Ramos (cell line): ENCODE data around the gene FAM124A.

Experiments
- in situ Hi-C: fragments of 300-500 bp; cut with MboI; formaldehyde crosslinking; loops from one replicate; pipeline ENCODE4 v1.14.3; 2022; ENCODE audit warnings: low sequenced_read_pairs; ENCODE audit not compliant: unreplicated experiment

The FAM124A gene

DNA sequence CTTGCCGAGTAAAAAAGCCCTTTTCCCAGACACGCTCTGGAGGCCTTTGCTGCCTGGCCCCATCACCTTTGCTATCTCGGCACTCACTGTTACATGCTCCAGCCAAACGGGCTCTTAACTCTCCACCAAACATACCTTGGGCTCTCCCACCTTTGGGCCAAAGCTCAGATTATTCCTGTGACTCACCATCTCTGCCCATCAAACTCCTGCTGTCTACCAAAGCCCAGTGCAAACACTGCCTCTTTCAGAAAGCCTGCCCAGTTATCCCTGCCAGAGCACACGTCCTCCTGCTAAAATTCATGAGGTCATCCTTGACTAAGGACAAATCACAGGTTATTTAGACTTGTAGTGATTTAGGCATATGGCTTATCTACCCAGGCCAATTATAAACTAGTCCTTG, 69.1 kb downstream of the FAM124A start:
- in situ Hi-C loops: no loop called here

DNA sequence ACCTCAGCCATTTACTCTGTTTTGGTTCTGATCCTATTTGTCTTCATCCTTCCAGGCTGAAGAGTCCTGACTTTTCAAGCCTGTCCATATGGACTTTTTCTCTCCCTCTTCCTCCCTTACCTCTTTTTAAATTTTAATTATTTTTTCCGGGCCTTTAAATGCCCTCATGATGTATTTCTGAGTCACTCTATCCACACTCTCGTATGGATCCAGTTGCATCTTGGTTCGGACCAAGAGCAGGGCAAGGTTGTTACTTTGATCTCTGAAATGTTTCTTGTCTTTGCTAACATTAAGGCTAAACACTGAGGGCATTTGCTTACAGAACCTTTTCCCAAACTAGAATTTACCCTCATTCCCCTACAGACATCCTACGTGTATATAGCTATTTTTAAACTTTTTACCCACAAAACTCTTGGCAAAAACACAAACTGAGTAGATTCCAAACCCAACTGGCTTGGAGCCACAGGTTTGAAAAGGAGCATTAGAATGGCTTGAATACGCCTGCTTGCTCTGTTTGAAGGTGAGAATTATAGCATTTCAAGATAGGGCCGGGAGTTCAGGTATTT, 69.9 kb downstream of the FAM124A start:
- in situ Hi-C loops: no loop called here

DNA sequence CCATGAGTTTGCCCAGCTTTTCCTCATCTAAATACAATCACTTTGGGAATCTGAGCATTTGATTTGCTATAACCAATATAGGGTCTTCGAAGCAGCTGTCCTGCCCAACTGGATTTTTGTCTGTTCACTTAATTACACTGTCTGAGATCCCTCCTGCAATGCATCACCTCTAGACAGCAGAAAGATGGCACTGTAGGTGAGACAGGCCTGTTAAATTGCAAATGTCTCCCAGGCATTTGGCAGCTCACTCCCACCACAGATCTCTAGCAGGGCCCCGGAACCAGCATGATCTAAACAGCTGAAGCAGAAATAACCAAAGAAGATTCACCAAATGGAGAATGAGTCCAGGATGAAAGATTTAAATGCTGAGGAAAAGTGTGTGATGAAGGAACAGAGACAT, 75.4 kb downstream of the FAM124A start:
- in situ Hi-C loops: no loop called here

DNA sequence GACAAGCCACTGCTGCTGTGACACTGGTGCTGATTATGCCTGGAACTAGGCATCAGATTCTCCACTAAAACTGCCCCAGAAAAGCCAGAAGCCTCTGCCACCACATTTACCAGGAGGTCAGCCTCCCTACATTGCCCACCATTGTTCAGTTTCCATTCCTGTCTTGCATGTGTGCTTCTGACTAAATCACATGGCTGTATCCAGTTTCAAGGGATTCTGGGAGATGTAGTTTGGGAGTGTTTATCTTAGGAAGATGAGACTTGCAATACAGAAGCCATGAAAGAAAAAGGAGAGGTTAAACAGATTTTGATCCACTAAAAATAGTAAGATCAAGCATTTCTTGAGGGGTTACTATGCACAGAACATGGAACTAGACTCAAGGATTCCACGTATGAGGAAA, 76.6 kb downstream of the FAM124A start:
- in situ Hi-C loops: no loop called here

DNA sequence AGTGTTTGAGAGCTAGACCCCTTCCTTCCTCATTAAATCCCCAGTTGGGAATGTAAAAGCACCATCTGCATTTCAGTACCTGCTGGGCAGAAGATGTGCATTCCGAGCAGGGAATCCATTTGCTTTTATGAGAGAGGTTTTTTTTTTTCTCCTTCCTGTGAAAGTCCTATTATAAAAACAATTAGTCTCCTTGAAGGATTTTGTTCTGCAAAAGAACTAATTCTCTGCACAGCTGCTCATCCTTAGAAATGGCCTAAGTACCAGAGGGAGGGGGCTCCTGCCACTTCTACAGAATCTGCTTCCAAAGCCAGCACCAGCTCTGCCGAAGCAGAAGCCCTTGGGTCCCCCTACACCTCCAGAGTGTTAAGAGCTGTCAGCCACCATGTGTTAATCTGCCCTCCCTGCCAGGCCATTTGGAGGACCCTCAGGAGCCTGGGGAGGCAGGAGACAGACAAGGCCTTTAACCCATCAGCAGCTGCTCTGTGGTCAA, 80.9 kb downstream of the FAM124A start:
- in situ Hi-C loops: no loop called here

DNA sequence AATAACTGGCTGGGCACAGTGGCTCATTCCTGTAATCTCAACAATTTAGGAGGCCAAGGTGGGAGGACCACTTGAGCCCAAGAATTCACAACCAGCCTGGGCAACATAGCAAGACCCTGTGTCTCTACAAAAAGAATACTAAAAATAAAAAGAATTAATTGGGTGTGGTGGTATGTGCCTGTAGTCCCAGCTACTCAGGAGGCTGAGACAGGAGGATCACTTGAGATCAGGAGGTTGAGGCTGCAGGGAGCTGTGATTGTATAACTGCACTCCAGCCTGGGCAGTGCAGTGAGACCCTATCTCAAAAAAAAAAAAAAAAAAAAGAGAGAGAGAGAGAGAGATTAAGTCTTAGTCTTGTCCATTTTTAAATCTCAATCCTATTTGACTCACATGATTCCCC, 81.7 kb downstream of the FAM124A start:
- in situ Hi-C loops: no loop called here

DNA sequence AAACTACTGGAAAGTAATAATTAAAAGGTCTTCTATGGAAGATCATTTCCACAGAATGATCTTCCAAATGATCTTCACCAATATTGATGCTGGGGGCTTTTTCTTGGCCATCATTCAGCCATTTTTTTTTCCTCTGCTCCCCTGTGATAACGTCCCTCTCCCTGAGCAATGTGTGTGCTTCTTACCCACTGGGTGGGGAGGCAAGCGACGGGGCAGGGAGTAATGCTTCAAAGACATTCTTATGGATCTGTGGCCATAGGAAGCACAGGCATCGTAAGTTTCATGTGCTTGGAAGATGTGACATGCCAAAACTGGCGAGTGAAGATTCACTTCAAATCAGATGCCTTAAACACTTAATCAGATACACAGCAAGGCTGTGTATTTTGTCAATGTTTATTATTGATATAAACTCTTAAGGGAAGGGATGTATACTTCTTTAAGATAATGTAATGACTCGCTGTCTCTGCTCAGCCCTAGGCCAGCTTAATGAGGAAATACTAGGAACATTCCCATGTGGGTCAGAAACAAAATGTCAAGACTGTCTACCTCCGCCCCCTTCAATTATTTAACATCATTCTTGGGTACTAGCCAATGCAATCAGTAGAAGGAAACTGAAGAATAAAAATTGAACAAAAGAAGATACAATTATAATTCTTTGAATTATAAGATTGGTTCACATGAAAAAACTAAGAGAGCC, 83.2 kb downstream of the FAM124A start:
- in situ Hi-C loops: no loop called here

DNA sequence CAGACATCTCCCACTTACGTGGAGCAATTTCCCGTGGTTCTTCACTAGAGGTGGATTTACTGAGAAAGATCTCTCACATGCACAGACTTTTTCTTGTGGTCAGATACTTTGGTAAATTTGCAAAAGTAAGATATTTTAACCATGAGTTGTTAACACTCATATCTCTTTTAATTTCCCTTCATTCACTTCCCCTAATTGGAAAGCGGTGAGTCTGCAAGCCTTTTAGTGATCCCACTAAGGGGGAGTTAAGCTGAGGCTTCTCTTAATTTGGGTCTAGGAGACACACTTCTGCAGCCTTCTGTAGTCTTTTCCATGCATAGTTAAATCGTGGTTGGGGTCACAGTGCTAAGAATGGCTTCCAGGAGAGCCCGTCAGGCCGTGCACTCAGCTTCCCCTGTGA, 86.6 kb downstream of the FAM124A start:
- in situ Hi-C loops: no loop called here

DNA sequence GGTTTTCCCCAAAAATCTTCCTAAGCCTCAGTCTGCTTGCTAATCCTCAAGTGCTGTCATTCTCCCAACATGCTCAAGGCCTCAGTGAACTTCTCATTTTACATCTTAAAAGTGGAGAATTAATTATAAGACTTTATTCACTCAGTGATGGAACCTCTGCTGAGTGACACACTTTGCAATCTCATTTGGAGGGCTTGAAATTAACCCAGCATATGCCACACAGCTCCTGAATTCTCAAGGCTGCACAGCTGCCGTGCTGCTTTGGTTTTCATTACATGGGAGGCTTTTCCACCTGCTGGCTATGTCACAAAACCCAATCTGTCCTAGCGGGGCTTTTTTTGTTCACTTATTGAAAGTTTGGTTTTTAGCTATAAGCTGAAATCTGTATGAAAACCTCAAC, 89.0 kb downstream of the FAM124A start:
- in situ Hi-C loops: no loop called here

DNA sequence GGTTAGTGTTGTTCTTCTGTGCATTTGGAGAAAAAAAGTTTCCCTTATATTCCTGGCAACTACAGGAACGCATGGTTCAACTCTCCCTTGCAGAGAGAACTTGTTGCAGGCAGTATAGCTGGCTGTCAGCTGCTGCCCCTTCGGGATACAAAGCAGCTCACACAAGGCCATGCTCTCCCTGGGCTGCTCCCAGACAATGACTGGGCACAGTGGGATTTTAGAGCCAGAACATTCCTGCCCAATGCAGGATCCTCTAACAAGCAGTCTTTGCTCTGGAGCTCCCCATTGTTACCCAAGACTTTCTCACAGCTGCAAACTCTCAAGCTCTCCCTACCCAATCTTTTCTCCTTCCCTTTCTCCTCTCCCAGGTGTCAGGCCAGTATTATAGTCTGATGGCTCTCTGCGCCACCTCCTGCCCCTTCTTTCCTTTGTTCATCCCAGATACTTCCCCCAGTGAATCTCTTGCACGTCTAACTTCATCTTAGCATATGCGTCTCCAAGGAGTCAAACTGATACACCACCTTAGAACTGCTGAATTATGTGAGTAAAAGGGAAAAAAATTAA, 89.8 kb downstream of the FAM124A start:
- in situ Hi-C loops: no loop called here

DNA sequence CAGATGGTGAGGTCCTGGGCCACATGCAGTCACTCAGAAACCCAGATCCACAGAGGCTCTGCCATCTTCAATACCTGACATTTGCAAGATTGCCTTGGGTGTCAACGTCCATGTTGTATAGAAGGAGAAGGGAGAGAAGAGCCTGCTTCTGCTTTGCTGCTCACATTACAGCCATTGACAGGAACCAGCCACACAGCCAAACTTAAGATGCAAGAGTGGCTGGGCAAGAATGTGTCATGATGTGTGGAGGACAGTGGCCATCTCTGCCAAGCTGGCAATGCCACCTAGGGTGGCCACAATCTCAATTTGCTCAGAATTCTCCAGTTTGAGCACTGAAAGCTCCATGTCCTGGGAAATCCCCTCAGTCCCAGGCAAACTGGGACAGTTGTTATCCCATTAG, 91.4 kb downstream of the FAM124A start:
- in situ Hi-C loops: no loop called here

DNA sequence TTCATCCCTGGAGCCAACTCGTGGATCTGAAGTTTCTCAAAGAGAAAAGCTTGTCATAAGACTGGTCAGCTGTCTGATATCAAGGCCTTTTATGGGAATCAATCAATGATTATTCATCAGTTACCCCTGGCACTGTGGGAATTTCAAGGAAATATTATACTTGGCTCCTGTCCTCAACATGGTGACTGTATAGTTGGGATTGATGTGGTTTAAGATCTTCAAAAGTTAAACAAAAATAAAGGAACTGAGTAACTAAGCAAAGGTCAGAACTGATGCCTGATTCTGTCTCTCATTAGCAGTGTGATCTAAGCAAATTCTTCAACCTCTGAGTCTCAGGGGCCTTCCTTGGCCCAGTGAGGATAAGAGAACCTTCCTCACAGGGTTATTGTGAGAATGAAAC, 95.1 kb downstream of the FAM124A start:
- in situ Hi-C loops: no loop called here

DNA sequence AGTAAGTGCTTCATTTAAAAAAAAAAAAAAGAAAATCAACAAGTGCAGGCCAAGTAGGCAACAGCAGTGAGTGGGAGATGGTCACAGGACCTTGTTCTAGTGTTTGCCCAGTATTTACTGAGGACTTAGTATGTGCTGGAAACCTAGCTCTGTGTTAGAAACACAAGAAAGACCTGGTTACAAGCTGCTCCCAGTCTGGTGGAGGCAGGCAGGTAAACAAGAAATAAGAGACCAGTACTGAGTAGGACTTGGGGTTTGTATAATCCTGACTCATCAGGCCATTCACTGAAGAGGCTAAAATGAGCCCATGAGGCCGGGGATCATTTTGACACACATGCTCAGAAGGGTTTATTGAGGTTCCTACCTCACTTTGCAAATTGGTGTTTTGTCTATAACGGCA, 95.8 kb downstream of the FAM124A start:
- in situ Hi-C loops: no loop called here

DNA sequence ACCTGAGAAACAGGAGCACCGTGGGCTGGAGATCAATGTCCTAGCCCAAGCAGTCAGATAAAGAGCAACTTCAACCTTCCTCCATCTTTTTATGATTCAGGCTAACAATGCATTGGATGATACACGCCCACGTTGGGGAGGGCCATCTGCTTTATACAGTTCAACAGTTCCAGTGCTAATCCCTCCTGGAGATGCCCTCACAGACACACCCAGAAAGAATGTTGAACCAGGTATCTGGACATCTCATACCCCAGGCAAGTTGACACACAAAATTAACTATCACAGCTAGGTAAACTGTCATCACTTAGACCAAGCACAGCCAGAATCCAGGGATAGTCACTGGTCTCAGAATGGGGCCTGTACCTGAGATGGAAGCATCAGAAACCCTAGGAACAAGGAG, 96.7 kb downstream of the FAM124A start:
- in situ Hi-C loops: no loop called here

DNA sequence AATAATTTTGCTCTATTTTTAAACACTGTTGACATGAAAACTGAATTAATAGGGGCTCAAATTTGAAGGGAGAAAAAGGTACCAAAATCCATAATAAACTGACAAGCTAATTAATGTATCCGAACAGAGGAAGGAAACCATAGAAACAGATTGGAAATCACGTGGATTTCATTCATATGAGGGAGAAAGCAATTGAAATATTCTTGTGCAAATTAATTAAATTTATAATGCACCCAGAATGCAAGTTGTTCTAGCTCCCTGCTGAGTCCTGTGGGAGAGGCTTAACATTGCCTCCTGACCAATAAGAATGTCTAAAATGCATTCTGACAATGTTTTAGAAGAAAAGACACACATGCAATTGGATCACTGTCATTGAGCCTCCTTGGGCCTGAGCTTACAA, 99.6 kb downstream of the FAM124A start:
- in situ Hi-C loops: no loop called here

DNA sequence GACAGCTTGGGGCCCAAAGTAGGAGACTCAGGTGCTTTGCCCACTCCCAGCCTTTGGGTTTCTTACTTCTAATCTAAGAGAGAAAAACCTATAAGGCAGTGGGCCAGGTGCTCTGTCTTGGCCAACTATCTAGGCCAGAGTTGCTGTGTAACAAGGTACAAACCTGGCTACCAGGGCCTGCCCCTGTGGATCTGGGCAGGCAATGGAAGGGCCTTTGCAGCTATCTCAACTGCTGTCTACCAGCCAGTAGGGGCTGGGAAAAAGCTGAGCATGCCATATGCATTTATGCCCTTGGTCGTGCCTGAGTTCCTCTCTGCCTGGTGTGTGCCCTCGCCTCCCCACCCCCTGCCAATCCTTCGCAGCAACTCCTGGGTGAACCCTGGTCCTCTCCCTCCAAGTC, 100.6 kb downstream of the FAM124A start:
- in situ Hi-C loops: no loop called here

DNA sequence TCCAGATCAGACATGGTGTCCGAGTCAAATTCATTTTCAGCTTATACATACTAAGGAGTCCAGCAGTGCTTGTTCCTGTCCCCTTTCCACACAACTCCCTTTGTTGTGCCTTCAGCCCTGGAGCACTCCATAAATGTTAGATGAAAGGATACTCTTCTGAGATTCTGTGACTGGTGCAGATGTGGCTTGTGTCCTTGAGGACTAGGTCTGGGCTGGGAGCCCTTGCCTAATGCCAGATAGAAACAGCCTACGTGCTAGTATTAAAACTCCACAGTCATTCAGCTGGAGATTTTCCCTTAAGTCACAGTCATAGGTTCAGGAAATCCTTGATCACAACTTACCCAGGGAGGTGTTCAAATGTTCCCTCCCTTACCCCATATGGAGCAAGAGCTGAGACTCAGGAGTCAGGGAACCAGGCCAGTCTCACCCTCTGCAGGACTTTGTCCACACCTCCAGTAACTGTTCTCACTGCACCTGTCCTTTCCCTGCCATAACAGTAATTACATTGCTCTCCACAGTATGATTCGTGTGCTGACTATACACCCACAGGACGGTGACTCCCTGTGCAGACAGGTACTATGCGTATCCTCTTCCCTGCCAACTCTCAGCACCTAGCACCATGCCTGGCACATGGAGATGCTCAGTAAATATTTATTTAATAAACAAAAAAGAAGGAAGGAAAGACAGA, 101.8 kb downstream of the FAM124A start:
- in situ Hi-C loops: no loop called here

DNA sequence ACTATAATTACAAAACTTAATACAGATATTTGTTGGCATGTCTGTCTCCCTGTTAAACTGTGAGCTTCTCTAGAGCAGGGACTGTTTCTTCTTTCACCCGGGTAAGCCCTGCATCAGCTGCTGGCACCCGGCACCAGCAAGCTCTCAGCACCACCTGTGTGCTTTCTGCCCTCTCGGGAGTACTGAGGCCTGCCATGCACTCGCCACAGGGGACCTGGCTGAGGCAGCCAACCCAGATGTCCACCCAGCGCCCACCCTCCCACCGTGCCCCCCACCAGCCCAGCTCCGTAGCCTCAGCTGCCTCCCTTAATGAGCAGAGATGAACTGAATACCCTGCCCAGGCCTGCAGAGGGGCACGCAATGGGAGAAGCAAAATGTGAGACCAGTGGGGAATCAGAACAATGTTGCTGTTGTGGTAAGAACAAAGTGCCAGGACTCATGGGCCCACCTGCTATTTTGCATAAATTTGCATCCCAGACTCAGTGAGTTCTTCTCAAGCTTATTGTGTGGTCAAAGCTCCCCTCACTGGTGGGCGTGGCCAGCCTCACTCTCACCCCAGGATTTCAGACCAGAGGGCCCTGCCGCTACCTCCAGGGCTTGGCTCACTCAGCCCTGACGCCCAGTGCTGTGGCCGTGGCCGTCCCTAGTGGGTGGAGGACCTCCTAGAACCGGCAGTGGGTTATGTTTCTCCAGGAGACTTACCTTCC, 102.7 kb downstream of the FAM124A start:
- in situ Hi-C loops: no loop called here

DNA sequence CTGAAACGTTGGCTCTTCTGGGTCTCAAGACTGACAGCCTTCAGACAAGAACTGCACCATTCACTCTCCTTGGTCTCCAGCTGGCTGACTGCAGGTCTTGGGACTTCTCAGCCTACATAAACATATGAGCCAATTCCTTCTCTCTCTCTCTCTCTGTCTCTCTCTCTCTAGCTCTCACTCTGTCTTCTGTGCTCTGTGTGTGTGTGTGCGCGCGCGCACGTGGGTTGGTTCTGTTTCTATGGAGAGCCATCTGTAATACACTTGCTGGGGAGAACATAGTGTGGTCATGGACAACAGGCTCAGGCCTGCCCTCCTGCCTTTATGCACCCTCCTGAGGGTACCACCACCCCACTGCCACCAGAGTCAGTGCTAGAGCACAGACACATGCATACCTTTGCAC, 103.6 kb downstream of the FAM124A start:
- in situ Hi-C loops: no loop called here

DNA sequence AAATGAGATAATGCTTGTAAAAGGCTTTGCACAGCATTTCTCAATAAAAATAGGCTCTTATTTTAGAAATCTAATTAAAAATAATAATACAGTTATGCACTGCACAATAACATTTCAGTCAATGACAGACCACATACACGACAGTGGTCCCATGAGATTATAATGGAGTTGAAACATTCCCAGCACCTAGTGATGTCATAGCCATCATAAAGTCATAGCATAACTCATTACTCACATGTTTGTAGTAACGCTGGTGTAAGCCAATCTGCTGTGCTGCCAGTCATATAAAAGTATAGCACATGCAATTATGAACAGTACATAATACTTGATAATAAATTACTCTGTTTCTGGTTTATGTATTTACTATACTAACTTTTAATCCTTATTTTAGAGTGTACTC, 104.6 kb downstream of the FAM124A start:
- in situ Hi-C loops: no loop called here

DNA sequence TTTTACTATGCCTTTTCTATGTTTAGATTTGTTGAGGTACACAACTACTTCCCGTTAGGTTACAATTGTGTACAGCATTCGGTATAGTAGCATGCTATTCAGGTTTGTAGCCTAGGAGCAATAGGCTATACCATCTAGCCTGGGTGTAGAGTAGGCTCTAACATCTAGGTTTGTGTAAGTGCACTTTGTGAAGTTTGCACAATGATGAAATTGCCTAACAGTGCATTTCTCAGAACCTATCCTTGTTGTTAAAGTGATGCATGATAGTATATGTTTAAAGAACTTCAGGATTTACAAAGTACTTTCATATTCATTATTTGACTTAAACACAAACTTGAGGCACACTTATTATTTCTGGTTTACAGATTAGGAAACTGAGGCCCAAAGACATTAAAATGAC, 105.8 kb downstream of the FAM124A start:
- in situ Hi-C loops: no loop called here
